A549 (cell line): Measurements from ENCODE around the gene ENGASE. TPM values are rescaled to one million over a fixed set of nuclear protein-coding genes. Genes with fewer than 3 reads are reported as not detected.

Experiments used
- ATAC-seq, 2 experiments: fragments of 200-7000 bp in 1 of 2; fragments of >200 bp in 1 of 2; cut with Nextera tagmentation in 1 of 2; cut with Tn5 transposase in 1 of 2; 3 replicates each; pipeline versions ENCODE4 v1.8.0 to v1.9.1; 2018 to 2020; ENCODE audit warnings: mild to moderate bottlenecking in 1 of 2, moderate library complexity in 1 of 2
- CTCF ChIA-PET: fragments of 300-600 bp; sonication (Branson Sonifier 250); formaldehyde crosslinking; extraction: SDS; loops from one replicate; lab custom pipeline; 2021; ENCODE audit warnings: antibody characterized with exemption, inconsistent platforms; lab: Yijun Ruan, JAX
- POLR2A ChIA-PET: fragments of 350-600 bp; formaldehyde crosslinking; extraction: SDS; loops from one replicate; lab custom pipeline; 2021; ENCODE audit warnings: antibody characterized with exemption, inconsistent platforms; lab: Yijun Ruan, JAX
- DNase-seq, 2 experiments: peaks; one replicate each; pipeline versions ENCODE4 v3.0.0 to v3.0.0-alpha.2; 2011 to 2016; ENCODE audit warnings: low read depth in 1 of 2, low spot score in 1 of 2
- FAIRE-seq: peaks from 2 replicates; lab custom pipeline; 2011; peaks lifted over from hg19 to GRCh38; lab: Jason Lieb, UNC
- H3K27ac ChIP-seq, 2 experiments: fragments of >200 bp; sonication (Bioruptor Twin); formaldehyde crosslinking; 3 replicates each; pipeline ENCODE4 v1.5.1; 2016 to 2017
- H3K4me1 ChIP-seq: fragments of >200 bp; sonication (Bioruptor Twin); formaldehyde crosslinking; 3 replicates; pipeline ENCODE4 v1.6.1; 2016
- H3K4me2 ChIP-seq: fragments of >200 bp; sonication (Bioruptor Twin); formaldehyde crosslinking; 3 replicates; pipeline ENCODE4 v1.6.1; 2016
- H3K4me3 ChIP-seq: fragments of >200 bp; sonication (Bioruptor Twin); formaldehyde crosslinking; 3 replicates; pipeline ENCODE4 v1.5.1; 2016
- H3K9me3 ChIP-seq: fragments of >200 bp; sonication (Bioruptor Twin); formaldehyde crosslinking; 3 replicates; pipeline ENCODE4 v1.6.1; 2016
- BHLHE40 ChIP-seq: IDR thresholded peaks from 2 replicates; pipeline ENCODE4 v1.6.1; 2012; ENCODE audit warnings: low read depth, low read length, inconsistent platforms
- CBX8 ChIP-seq: fragments of 200-600 bp; sonication (generic); IDR thresholded peaks from 2 replicates; pipeline ENCODE4 v1.6.1; 2016
- GATA3 ChIP-seq: IDR thresholded peaks from 2 replicates; pipeline ENCODE4 v1.6.1; 2012; ENCODE audit warnings: borderline replicate concordance
- HES2 ChIP-seq: fragments of >200 bp; sonication (Bioruptor Twin); formaldehyde crosslinking; IDR thresholded peaks from 2 replicates; pipeline ENCODE4 v1.6.1; 2016
- KDM5A ChIP-seq: fragments of 200-600 bp; sonication (generic); IDR thresholded peaks from 2 replicates; pipeline ENCODE4 v1.6.1; 2016; ENCODE audit warnings: antibody characterized with exemption, mild to moderate bottlenecking
- MAZ ChIP-seq: fragments of 150-350 bp; IDR thresholded peaks from 2 replicates; pipeline ENCODE4 v1.6.1; 2014; ENCODE audit warnings: antibody characterized with exemption, low read depth, low read length, borderline replicate concordance
- NR3C1 ChIP-seq: fragments of >200 bp; sonication (Bioruptor Twin); formaldehyde crosslinking; IDR thresholded peaks from 3 replicates; pipeline ENCODE4 v1.6.1; 2017
- RCOR1 ChIP-seq: fragments of 150-350 bp; IDR thresholded peaks from 2 replicates; pipeline ENCODE4 v1.6.1; 2014; ENCODE audit warnings: antibody characterized with exemption, low read length, low read depth
- REST ChIP-seq: fragments of 200-600 bp; sonication (generic); IDR thresholded peaks from 2 replicates; pipeline ENCODE4 v1.6.1; 2016; ENCODE audit warnings: antibody characterized with exemption, mild to moderate bottlenecking, moderate library complexity
- RFX5 ChIP-seq: fragments of 450-650 bp; IDR thresholded peaks from 2 replicates; pipeline ENCODE4 v1.7.1; 2014; ENCODE audit warnings: antibody characterized with exemption, mild to moderate bottlenecking, moderate library complexity
- RNF2 ChIP-seq: fragments of 200-600 bp; sonication (generic); IDR thresholded peaks from 2 replicates; pipeline ENCODE4 v1.6.1; 2016; ENCODE audit warnings: low read depth, mild to moderate bottlenecking, antibody characterized with exemption, moderate library complexity, borderline replicate concordance
- SREBF2 ChIP-seq: fragments of 450-650 bp; IDR thresholded peaks from 2 replicates; pipeline ENCODE4 v1.6.1; 2014; ENCODE audit warnings: mild to moderate bottlenecking, moderate library complexity
- ZC3H11A ChIP-seq: fragments of 450-650 bp; IDR thresholded peaks from 2 replicates; pipeline ENCODE4 v1.6.1; 2014; ENCODE audit warnings: antibody characterized with exemption, mild to moderate bottlenecking
- ZNF302 ChIP-seq: fragments of 250-450 bp; sonication (Bioruptor Pico); IDR thresholded peaks from 2 replicates; pipeline ENCODE4 v1.9.0; 2021; ENCODE audit warnings: inconsistent platforms, mild to moderate bottlenecking, moderate library complexity
- ZSCAN20 ChIP-seq: fragments of 250-450 bp; sonication (Bioruptor Pico); IDR thresholded peaks from 2 replicates; pipeline ENCODE4 v1.8.0; 2022; ENCODE audit warnings: mild to moderate bottlenecking, moderate library complexity
- WGBS: methylation state at CpG from one replicate; pipeline ENCODE4 v1.1.6; 2017; ENCODE audit errors: missing lambda C conversion rate; 5-methylcytosine and 5-hydroxymethylcytosine counted together
- polyA plus RNA-seq, 4 experiments: library from polyadenylated mRNA; depleted of rRNA in 3 of 4; stranded (reverse); fragments of >200 nt; fragmentation: RNase III in 1 of 4; extraction: RNeasy Plus Mini Kit Qiagen cat#74134 plus additional on column Dnase treatment in 1 of 4; gene quantifications; 2 replicates in 3 of 4; 3 replicates in 1 of 4; pipeline ENCODE4 v1.2.3, GENCODE V29; 2011 to 2017

The ENGASE gene
- polyA plus RNA-seq, 2 of the 4 experiments (the other 2 are of a cell fraction): 13.4 to 41.7 TPM

GRCh38 chr17:79118924-79119323 lies 44.3 kb downstream of the ENGASE start (continued):
- TF ChIP-seq RCOR1 (no peak), CBX8 (no peak), BHLHE40 (no peak), NR3C1 (no peak), RFX5 (no peak), REST (no peak)

GRCh38 chr17:79120259-79120658 lies 45.6 kb downstream of the ENGASE start:
- WGBS: 77% methylated on average over 5 of the region's 5 CpGs
- no peak for FAIRE-seq
- CTCF ChIA-PET: interaction anchor here (1.3 kb wide), 1 partner anchor 11 kb away, joined by 4 read pairs; no protein-coding TSS in a partner anchor

GRCh38 chr17:79123988-79124387 lies 49.4 kb downstream of the ENGASE start:
- FAIRE-seq (no peak), DNase-seq (no peak), ATAC-seq (no peak)
- no peak overlapping the region for H3K27ac ChIP-seq
- POLR2A ChIA-PET: no interaction called here
- CTCF ChIA-PET: interaction anchor here (0.9 kb wide), 2 partner anchors 78 to 277 kb away, joined by 3 read pairs; no protein-coding TSS in a partner anchor
- TF ChIP-seq ZNF302 (CRISPR knock-in tag) (no peak), ZC3H11A (no peak), ZSCAN20 (CRISPR knock-in tag) (no peak), KDM5A (no peak), RFX5 (no peak), GATA3 (no peak), CBX8 (no peak), RNF2 (no peak)
- no peak overlapping the region for H3K4me2 ChIP-seq
- H3K9me3 ChIP-seq: no peaks in the 10 kb centered on the region
- no peaks in the 10 kb centered on the region for H3K4me1 ChIP-seq
- no peak overlapping the region for H3K4me3 ChIP-seq
- 92% methylated on average over 8 of the region's 8 CpGs for WGBS

More at GRCh38 chr17:79120259-79120658, 45.6 kb downstream of the ENGASE start:
- Histone ChIP-seq H3K4me2 (no peak overlapping the region), H3K4me1 (no peaks in the 10 kb centered on the region), H3K4me3 (no peak overlapping the region), H3K27ac (no peak overlapping the region), H3K9me3 (no peaks in the 10 kb centered on the region)
- DNase-seq (no peak), ATAC-seq (no peak)
- TF ChIP-seq CBX8: no peak
- TF ChIP-seq GATA3: no peak
- no peak for TF ChIP-seq SREBF2
- no peak for TF ChIP-seq MAZ
- no peak for TF ChIP-seq ZNF302 (CRISPR knock-in tag)
- POLR2A ChIA-PET: no interaction called here

- Histone ChIP-seq H3K4me2 (no peak overlapping the region), H3K4me1 (no peaks in the 10 kb centered on the region), H3K9me3 (no peaks in the 10 kb centered on the region), H3K27ac (no peak overlapping the region), H3K4me3 (no peak overlapping the region)
- no peak for TF ChIP-seq HES2
- ChIA-PET CTCF (interaction anchor here (0.9 to 1.6 kb wide), 10 partner anchors 9 to 276 kb away, joined by 3 to 5 read pairs (median 3); no protein-coding TSS in a partner anchor), POLR2A (no interaction called here)
- WGBS: 77% methylated on average over 21 of the region's 21 CpGs
- FAIRE-seq (no peak), DNase-seq (no peak), ATAC-seq (no peak)
Observed at GRCh38 chr17:79124513-79125209, 50.0 kb downstream of the ENGASE start.
